Hematopoietic multipotent progenitor cell treated with erythropoietin and hydrocortisone succinate and interleukin-3 and kit ligand, for 17 days (in vitro differentiated cells): ENCODE data around the gene ABLIM2.

ENCODE experiments used
- DNase-seq: peaks from one replicate; pipeline ENCODE4 v3.0.0-alpha.2; 2015; ENCODE audit warnings: low spot score

ABLIM2 gene

GRCh38 chr4:8103421-8104390 lies 54.9 kb downstream of the ABLIM2 start:
- DNase-seq = no peak

GRCh38 chr4:8102831-8103230 lies 55.8 kb downstream of the ABLIM2 start:
- no peak for DNase-seq

GRCh38 chr4:8102076-8102355 lies 56.6 kb downstream of the ABLIM2 start:
- no peak for DNase-seq

- no peak for DNase-seq
These were observed 57.2 kb downstream of the ABLIM2 start for GRCh38 chr4:8101213-8102075.

GRCh38 chr4:8099981-8100464 lies 58.6 kb downstream of the ABLIM2 start:
- DNase-seq = no peak

GRCh38 chr4:8098506-8098905 lies 60.1 kb downstream of the ABLIM2 start:
- DNase-seq = no peak

- no peak for DNase-seq
These were observed 60.8 kb downstream of the ABLIM2 start for GRCh38 chr4:8097721-8098345.

GRCh38 chr4:8097141-8097541 lies 61.5 kb downstream of the ABLIM2 start:
- no peak for DNase-seq

GRCh38 chr4:8096690-8097061 lies 61.9 kb downstream of the ABLIM2 start:
- DNase-seq = no peak

GRCh38 chr4:8095956-8096689 lies 62.5 kb downstream of the ABLIM2 start:
- DNase-seq = no peak

GRCh38 chr4:8093587-8094274 lies 64.9 kb downstream of the ABLIM2 start:
- DNase-seq = no peak

GRCh38 chr4:8092282-8092681 lies 66.3 kb downstream of the ABLIM2 start:
- DNase-seq = no peak

- no peak for DNase-seq
These were observed 67.8 kb downstream of the ABLIM2 start for GRCh38 chr4:8090744-8091301.

GRCh38 chr4:8090312-8090711 lies 68.3 kb downstream of the ABLIM2 start:
- no peak for DNase-seq

- DNase-seq = no peak
These were observed 68.8 kb downstream of the ABLIM2 start for GRCh38 chr4:8089862-8090261.

- no peak for DNase-seq
These were observed 69.6 kb downstream of the ABLIM2 start for GRCh38 chr4:8088966-8089491.

GRCh38 chr4:8087921-8088495 lies 70.6 kb downstream of the ABLIM2 start:
- no peak for DNase-seq

- no peak for DNase-seq
These were observed 71.7 kb downstream of the ABLIM2 start for GRCh38 chr4:8086783-8087445.

- no peak for DNase-seq
These were observed 73.0 kb downstream of the ABLIM2 start for GRCh38 chr4:8085491-8086117.
